HAP-1 (cell line): ENCODE data around the gene TMEM132A.

Experiments
- DNase-seq, 2 experiments: peaks; one replicate each; pipeline ENCODE4 v3.0.0-alpha.2; 2016 to 2020; ENCODE audit warnings: low spot score in 2 of 2
- H3K27me3 ChIP-seq: fragments of 250-450 bp; sonication (Bioruptor Pico); 2 replicates; pipeline ENCODE4 v1.5.1; 2020; ENCODE audit warnings: low read depth, mild to moderate bottlenecking, moderate library complexity
- H3K36me3 ChIP-seq: fragments of 250-450 bp; sonication (Bioruptor Pico); replicated peaks from 2 replicates; pipeline ENCODE4 v1.5.1; 2020; ENCODE audit warnings: mild to moderate bottlenecking
- H3K4me1 ChIP-seq: fragments of 250-450 bp; sonication (Bioruptor Pico); 2 replicates; pipeline ENCODE4 v1.5.1; 2020; ENCODE audit warnings: mild to moderate bottlenecking
- H3K4me3 ChIP-seq: fragments of 250-450 bp; sonication (Bioruptor Pico); 2 replicates; pipeline ENCODE4 v1.5.1; 2020; ENCODE audit warnings: mild to moderate bottlenecking, moderate library complexity
- H3K9me3 ChIP-seq: fragments of 250-450 bp; sonication (Bioruptor Pico); 2 replicates; pipeline ENCODE4 v1.5.1; 2020; ENCODE audit warnings: mild to moderate bottlenecking, moderate library complexity
- in situ Hi-C: fragments of 300-500 bp; cut with MboI; formaldehyde crosslinking; loops from 3 replicates; pipeline ENCODE4 v1.14.3; 2020; ENCODE audit warnings: low sequenced_read_pairs, inconsistent platforms, mixed read lengths

The TMEM132A gene

GRCh38 chr11:60953781-60954180 lies 29.5 kb downstream of the TMEM132A start:
- H3K27me3 ChIP-seq, result no peaks in the 10 kb centered on the region
- no peaks in the 10 kb centered on the region for H3K36me3 ChIP-seq
- H3K9me3 ChIP-seq, result no peaks in the 10 kb centered on the region
- H3K4me1 ChIP-seq, result no peaks in the 10 kb centered on the region
- in situ Hi-C loops, result no loop called here
- no peak overlapping the region for H3K4me3 ChIP-seq
- no peak for DNase-seq

GRCh38 chr11:60954421-60954820 lies 30.2 kb downstream of the TMEM132A start:
- in situ Hi-C loops, result no loop called here
- Histone ChIP-seq H3K4me3 (no peak overlapping the region), H3K9me3 (no peaks in the 10 kb centered on the region), H3K36me3 (no peaks in the 10 kb centered on the region), H3K27me3 (no peaks in the 10 kb centered on the region), H3K4me1 (no peaks in the 10 kb centered on the region)
- DNase-seq, result no peak

- Histone ChIP-seq H3K9me3 (no peaks in the 10 kb centered on the region), H3K27me3 (peaks cover 2% of the 10 kb centered on the region; the same call in 1 of the 2 replicates), H3K4me1 (no peaks in the 10 kb centered on the region), H3K36me3 (no peaks in the 10 kb centered on the region), H3K4me3 (no peak overlapping the region)
- in situ Hi-C loops, result no loop called here
- DNase-seq, result no peak
These were observed 31.3 kb downstream of the TMEM132A start for GRCh38 chr11:60955571-60955970.

DNA sequence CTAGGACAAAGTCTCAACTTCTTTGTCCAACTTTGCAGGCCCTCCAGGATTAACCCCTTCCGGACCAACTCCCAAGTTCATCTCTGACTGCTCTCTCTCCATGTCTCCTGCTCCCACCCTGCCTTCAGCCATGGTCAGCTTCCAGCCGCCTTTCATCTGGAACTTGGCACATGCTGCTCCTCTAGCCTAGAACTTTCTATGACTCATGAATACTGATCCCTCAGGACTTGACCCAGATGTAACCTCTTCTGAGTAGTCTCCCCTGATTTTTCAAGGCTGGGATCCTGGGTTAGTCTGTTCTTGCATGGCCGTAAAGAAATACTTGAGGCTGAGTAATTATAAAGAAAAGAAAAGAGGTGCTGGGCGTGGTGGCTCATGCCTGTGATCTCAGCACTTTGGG lies 32.9 kb downstream of the TMEM132A start:
- Histone ChIP-seq H3K9me3 (no peaks in the 10 kb centered on the region), H3K36me3 (no peaks in the 10 kb centered on the region), H3K27me3 (peaks cover 2% of the 10 kb centered on the region; the same call in 1 of the 2 replicates), H3K4me1 (no peaks in the 10 kb centered on the region), H3K4me3 (no peak overlapping the region)
- no peak for DNase-seq
- in situ Hi-C loops, result no loop called here

- Histone ChIP-seq H3K4me3 (no peak overlapping the region), H3K4me1 (no peaks in the 10 kb centered on the region), H3K36me3 (no peaks in the 10 kb centered on the region), H3K9me3 (no peaks in the 10 kb centered on the region), H3K27me3 (peaks cover 2% of the 10 kb centered on the region; the same call in 1 of the 2 replicates)
- DNase-seq, result no peak
- in situ Hi-C loops, result no loop called here
These were observed 35.2 kb downstream of the TMEM132A start for GRCh38 chr11:60959431-60959830.

- H3K27me3 ChIP-seq, result peaks cover 2% of the 10 kb centered on the region; the same call in 1 of the 2 replicates
- DNase-seq, result no peak
- H3K9me3 ChIP-seq, result no peaks in the 10 kb centered on the region
- no peak overlapping the region for H3K4me3 ChIP-seq
- in situ Hi-C loops, result no loop called here
- H3K4me1 ChIP-seq, result no peaks in the 10 kb centered on the region
- H3K36me3 ChIP-seq, result no peaks in the 10 kb centered on the region
These were observed 36.1 kb downstream of the TMEM132A start for GRCh38 chr11:60960405-60960804.

- H3K27me3 ChIP-seq, result peaks cover 5% of the 10 kb centered on the region; the same call in 1 of the 2 replicates
- H3K9me3 ChIP-seq, result no peaks in the 10 kb centered on the region; the same call in 1 of the 2 replicates
- no peak overlapping the region for H3K4me3 ChIP-seq
- in situ Hi-C loops, result no loop called here
- H3K4me1 ChIP-seq, result no peaks in the 10 kb centered on the region
- DNase-seq, result no peak
- H3K36me3 ChIP-seq, result no peaks in the 10 kb centered on the region
These were observed 40.5 kb downstream of the TMEM132A start for GRCh38 chr11:60964801-60965200.

- no peak overlapping the region for H3K4me3 ChIP-seq
- in situ Hi-C loops, result no loop called here
- H3K9me3 ChIP-seq, result no peaks in the 10 kb centered on the region; the same call in 1 of the 2 replicates
- H3K36me3 ChIP-seq, result no peaks in the 10 kb centered on the region
- peaks cover 3% of the 10 kb centered on the region; the same call in 1 of the 2 replicates for H3K27me3 ChIP-seq
- H3K4me1 ChIP-seq, result no peaks in the 10 kb centered on the region
- no peak for DNase-seq
These were observed 42.6 kb downstream of the TMEM132A start for GRCh38 chr11:60966890-60967289.

- Histone ChIP-seq H3K9me3 (no peaks in the 10 kb centered on the region; the same call in 1 of the 2 replicates), H3K36me3 (no peaks in the 10 kb centered on the region), H3K4me1 (no peaks in the 10 kb centered on the region), H3K27me3 (peaks cover 3% of the 10 kb centered on the region; the same call in 1 of the 2 replicates), H3K4me3 (no peak overlapping the region)
- no peak for DNase-seq
- in situ Hi-C loops, result no loop called here
These were observed 44.0 kb downstream of the TMEM132A start for GRCh38 chr11:60968223-60968622.

DNA sequence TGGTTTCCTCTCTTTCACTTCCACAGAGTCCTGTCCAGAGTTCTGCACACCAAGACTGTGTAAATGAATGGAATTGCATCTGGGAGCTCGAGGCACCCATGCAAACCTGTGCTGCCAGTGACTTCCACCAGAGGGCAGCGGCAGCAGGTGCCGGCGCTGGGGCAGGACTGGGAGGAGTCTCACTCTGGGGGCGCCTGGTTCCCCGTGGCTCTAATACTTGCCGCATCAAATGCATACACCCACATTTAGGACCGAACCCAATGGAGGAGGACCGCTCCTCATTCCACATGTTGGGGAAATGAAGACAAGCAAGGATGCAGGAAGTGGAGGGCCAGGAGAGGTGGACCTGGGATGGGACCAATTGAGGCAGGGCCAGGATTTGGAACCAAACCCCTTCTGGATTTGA lies 46.1 kb downstream of the TMEM132A start:
- DNase-seq, result peak; percentile 33 to 71
- peaks cover 3% of the 10 kb centered on the region; the same call in 1 of the 2 replicates for H3K27me3 ChIP-seq
- no peaks in the 10 kb centered on the region for H3K36me3 ChIP-seq
- no peaks in the 10 kb centered on the region; the same call in 1 of the 2 replicates for H3K9me3 ChIP-seq
- H3K4me3 ChIP-seq, result no peak overlapping the region
- no peaks in the 10 kb centered on the region for H3K4me1 ChIP-seq
- in situ Hi-C loops, result no loop called here

GRCh38 chr11:60970890-60971289 lies 46.6 kb downstream of the TMEM132A start:
- Histone ChIP-seq H3K36me3 (no peaks in the 10 kb centered on the region), H3K4me3 (no peak overlapping the region), H3K9me3 (no peaks in the 10 kb centered on the region; the same call in 1 of the 2 replicates), H3K4me1 (no peaks in the 10 kb centered on the region), H3K27me3 (peaks cover 2% of the 10 kb centered on the region; the same call in 1 of the 2 replicates)
- in situ Hi-C loops, result no loop called here
- DNase-seq, result no peak

GRCh38 chr11:60971520-60971919 lies 47.3 kb downstream of the TMEM132A start, which contains the start of gene CD6:
Gene CD6 (plus strand): TSS chr11:60971680. CDS start chr11:60971866, 186 bp downstream.
- no peaks in the 10 kb centered on the region; the same call in 1 of the 2 replicates for H3K27me3 ChIP-seq
- in situ Hi-C loops, result no loop called here
- H3K9me3 ChIP-seq, result no peaks in the 10 kb centered on the region; the same call in 1 of the 2 replicates
- no peaks in the 10 kb centered on the region for H3K4me1 ChIP-seq
- H3K36me3 ChIP-seq, result no peaks in the 10 kb centered on the region
- H3K4me3 ChIP-seq, result no peak within 1 kb of the TSS
- no peak for DNase-seq

DNA sequence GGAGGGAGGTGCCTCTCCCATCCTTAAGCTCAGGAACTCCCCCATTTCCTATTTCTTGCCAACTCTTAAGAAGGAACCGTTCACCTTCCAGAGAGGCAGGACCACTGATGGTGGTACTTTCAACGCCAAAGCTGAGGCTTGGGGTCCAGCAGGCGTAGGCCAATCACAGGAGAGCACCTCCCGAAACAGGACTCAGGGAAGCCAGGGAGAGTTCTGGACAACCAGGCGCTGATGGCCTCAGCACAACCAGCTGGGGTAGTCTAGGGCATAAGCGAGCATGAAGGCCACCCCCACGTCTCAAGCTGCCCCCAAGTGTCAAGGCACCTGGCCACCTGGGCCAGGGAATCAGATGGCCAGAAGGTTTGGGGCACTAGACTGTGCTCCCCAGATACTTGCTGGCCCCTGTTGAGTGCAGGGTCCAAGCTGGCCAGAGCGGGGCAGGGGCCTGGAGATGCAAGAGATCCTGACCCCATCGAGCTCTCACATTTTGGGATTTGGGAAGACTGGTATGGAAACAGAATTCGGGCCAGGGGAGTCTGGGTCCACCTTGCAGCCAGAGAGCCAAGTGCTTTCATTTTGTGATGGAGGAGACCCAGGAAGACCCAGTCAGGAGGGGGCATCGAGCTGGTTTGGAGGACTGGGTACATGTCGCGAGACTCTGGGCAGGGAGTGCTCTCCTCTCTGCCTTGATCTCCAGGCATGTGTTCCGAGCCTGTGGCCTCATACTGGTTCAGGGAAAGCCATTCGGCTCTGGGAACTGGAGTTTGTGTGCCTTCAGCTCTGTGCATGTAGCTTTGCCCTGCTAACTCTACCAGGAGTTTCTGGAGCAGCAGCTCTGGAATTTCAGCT lies 48.1 kb downstream of the TMEM132A start:
- no peak for DNase-seq
- H3K4me3 ChIP-seq, result no peak overlapping the region
- in situ Hi-C loops, result no loop called here
- no peaks in the 10 kb centered on the region; the same call in 1 of the 2 replicates for H3K9me3 ChIP-seq
- H3K4me1 ChIP-seq, result no peaks in the 10 kb centered on the region
- no peaks in the 10 kb centered on the region for H3K36me3 ChIP-seq
- H3K27me3 ChIP-seq, result no peaks in the 10 kb centered on the region; the same call in 1 of the 2 replicates

DNA sequence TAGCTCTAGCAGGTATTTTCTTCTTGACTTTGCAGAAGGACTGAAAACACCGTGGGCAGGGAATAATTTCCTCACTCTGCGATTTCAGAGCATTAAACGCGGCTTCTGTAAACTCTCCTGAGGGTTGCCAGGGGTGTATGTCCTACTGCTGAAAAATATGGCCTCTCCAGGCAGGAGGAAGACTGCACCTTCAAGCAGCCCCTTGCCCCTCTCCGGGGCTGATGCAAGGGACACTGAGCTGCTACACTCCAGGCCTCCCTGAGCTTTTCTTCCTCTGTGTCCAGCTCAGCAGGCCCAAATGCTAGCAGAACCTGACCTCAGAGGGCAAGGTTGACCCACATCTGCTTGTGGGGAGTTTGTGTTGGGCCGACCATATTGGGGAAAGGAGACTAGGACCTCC lies 49.4 kb downstream of the TMEM132A start:
- Histone ChIP-seq H3K4me1 (no peaks in the 10 kb centered on the region), H3K9me3 (no peaks in the 10 kb centered on the region; the same call in 1 of the 2 replicates)
- in situ Hi-C loops, result no loop called here

More for the DNA sequence above, 49.4 kb downstream of the TMEM132A start:
- no peak for DNase-seq
- Histone ChIP-seq H3K27me3 (no peaks in the 10 kb centered on the region; the same call in 1 of the 2 replicates), H3K36me3 (no peaks in the 10 kb centered on the region), H3K4me3 (no peak overlapping the region)
